ENCODE measurements around the gene C14orf119. TPM values are rescaled to one million over a fixed set of nuclear protein-coding genes. Genes with fewer than 3 reads are reported as not detected.

C14orf119 gene
- total and polyA plus RNA-seq, 2 experiments from 2014 or later = 22.2 to 120 TPM

DNA sequence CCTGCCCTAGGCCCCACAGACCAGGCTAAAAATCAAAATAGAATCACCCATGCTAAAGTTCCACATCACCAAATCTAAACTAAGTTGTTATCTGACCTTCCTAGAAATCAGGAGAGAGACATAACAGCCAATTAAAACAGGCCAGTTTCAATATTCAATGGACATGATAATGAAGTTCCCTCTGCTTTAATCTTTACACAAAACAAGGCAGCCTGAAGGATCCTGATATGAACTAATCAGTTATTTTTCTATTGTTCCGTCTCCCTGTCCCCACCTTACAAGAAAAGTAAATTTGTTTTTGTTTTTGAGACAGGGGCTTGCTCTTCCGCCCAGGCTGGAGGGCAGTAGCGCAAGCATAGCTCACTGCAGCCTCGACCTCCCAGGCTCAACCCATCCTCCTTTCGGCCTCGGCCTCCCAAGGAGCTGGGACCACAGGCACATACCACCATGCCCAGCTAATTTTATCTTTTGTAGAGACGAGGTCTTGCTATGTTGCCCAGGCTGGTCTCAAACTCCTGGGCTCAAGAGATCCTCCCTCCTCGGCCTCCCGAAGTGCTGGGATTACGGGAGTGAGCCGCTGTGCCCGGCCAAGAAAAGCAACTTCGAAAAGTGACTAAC is 29.1 kb downstream of the C14orf119 start:
- no peak for DNase-seq (ENCODE audit: low read depth in 1 of 2, low spot score in 1 of 2)
- TF ChIP-seq, protein P1, sequence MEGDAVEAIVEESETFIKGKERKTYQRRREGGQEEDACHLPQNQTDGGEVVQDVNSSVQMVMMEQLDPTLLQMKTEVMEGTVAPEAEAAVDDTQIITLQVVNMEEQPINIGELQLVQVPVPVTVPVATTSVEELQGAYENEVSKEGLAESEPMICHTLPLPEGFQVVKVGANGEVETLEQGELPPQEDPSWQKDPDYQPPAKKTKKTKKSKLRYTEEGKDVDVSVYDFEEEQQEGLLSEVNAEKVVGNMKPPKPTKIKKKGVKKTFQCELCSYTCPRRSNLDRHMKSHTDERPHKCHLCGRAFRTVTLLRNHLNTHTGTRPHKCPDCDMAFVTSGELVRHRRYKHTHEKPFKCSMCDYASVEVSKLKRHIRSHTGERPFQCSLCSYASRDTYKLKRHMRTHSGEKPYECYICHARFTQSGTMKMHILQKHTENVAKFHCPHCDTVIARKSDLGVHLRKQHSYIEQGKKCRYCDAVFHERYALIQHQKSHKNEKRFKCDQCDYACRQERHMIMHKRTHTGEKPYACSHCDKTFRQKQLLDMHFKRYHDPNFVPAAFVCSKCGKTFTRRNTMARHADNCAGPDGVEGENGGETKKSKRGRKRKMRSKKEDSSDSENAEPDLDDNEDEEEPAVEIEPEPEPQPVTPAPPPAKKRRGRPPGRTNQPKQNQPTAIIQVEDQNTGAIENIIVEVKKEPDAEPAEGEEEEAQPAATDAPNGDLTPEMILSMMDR (IDR thresholded peaks at IDR 0.05; ENCODE audit: low read depth, low read length) = no peak
- no peaks in the 10 kb centered on the region for H3K9me3 ChIP-seq (ENCODE audit: low read depth)
- peaks cover 4% of the 10 kb centered on the region for H3K4me1 ChIP-seq (ENCODE audit: low read depth)
- no peaks in the 10 kb centered on the region for H3K27me3 ChIP-seq
- H3K4me3 ChIP-seq = no peak overlapping the region
- H3K36me3 ChIP-seq = no peaks in the 10 kb centered on the region
- H3K27ac ChIP-seq = no peak overlapping the region

GRCh38 chr14:23125011-23125410 is 29.7 kb downstream of the C14orf119 start:
- H3K27me3 ChIP-seq = no peaks in the 10 kb centered on the region
- no peak for DNase-seq (ENCODE audit: low read depth in 1 of 2, low spot score in 1 of 2)
- H3K4me1 ChIP-seq (ENCODE audit: low read depth) = peaks cover 1% of the 10 kb centered on the region
- TF ChIP-seq, protein P1 (IDR thresholded peaks at IDR 0.05; ENCODE audit: low read depth, low read length) = no peak
- H3K27ac ChIP-seq = no peak overlapping the region
- no peaks in the 10 kb centered on the region for H3K9me3 ChIP-seq (ENCODE audit: low read depth)
- H3K36me3 ChIP-seq = no peaks in the 10 kb centered on the region
- no peak overlapping the region for H3K4me3 ChIP-seq

DNA sequence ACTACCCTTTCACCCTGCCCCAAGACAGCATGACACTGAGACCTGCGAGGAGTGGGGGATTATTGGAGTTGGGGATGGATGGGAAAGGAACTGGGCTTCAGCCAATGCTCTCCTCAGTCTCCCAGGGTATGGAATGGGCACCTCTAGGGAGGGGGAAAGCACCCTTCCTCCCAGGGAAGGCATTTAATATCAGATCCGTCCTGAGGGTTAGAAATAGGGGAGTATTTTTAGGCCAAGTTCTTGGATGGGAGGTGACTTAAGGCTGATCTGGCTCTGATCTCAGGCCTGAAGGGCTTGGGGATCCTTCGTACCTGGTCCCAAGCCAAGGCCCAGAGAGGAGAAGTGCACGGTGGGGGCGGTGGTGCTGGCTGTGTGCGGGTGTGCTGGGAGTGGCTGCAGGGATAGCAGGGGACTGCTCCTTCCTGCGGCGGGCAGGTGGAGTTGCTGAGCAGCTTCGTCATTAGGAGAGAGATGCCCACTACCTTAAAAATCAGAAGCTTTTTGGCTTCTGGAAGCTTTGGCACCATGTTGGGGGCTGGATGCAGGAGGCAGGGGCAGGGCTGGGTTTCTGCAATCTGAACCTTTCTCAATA is 30.7 kb downstream of the C14orf119 start:
- no peaks in the 10 kb centered on the region for H3K4me1 ChIP-seq (ENCODE audit: low read depth)
- H3K4me3 ChIP-seq = no peak overlapping the region
- TF ChIP-seq, protein P1 (IDR thresholded peaks at IDR 0.05; ENCODE audit: low read depth, low read length) = no peak
- no peak overlapping the region for H3K27ac ChIP-seq
- DNase-seq (ENCODE audit: low read depth in 1 of 2, low spot score in 1 of 2) = no peak
- H3K27me3 ChIP-seq = no peaks in the 10 kb centered on the region
- H3K9me3 ChIP-seq (ENCODE audit: low read depth) = no peaks in the 10 kb centered on the region
- no peaks in the 10 kb centered on the region for H3K36me3 ChIP-seq

- Histone ChIP-seq H3K4me1 (ENCODE audit: low read depth) (no peaks in the 10 kb centered on the region), H3K36me3 (no peaks in the 10 kb centered on the region), H3K9me3 (ENCODE audit: low read depth) (no peaks in the 10 kb centered on the region), H3K27ac (no peak overlapping the region), H3K27me3 (no peaks in the 10 kb centered on the region), H3K4me3 (no peak overlapping the region)
- DNase-seq (ENCODE audit: low read depth in 1 of 2, low spot score in 1 of 2) = no peak
- TF ChIP-seq, protein P1 (IDR thresholded peaks at IDR 0.05; ENCODE audit: low read depth, low read length) = no peak
These were observed 31.4 kb downstream of the C14orf119 start for GRCh38 chr14:23126548-23127278.

GRCh38 chr14:23127861-23128260 is 32.6 kb downstream of the C14orf119 start:
- Histone ChIP-seq H3K27ac (no peak overlapping the region), H3K4me1 (ENCODE audit: low read depth) (no peaks in the 10 kb centered on the region), H3K9me3 (ENCODE audit: low read depth) (no peaks in the 10 kb centered on the region), H3K36me3 (no peaks in the 10 kb centered on the region), H3K4me3 (no peak overlapping the region), H3K27me3 (no peaks in the 10 kb centered on the region)
- DNase-seq (ENCODE audit: low read depth in 1 of 2, low spot score in 1 of 2) = no peak
- TF ChIP-seq, protein P1 (IDR thresholded peaks at IDR 0.05; ENCODE audit: low read depth, low read length) = no peak
